ENCODE measurements around the gene PXMP2.
A peak's percentile ranks its signal among the peaks of the same experiment; 100 is the strongest.
"Not testable (repeated sequence)": the region's sequence is repeated elsewhere in the genome, so short reads cannot be mapped to it uniquely, and the experiment has no call there.

PXMP2 gene

GRCh38 chr12:132660996-132661395 is 26.4 kb upstream of the PXMP2 start:
- DNase-seq (ENCODE audit: low spot score) = no peak

- no peak for DNase-seq (ENCODE audit: low spot score)
Observed at GRCh38 chr12:132661972-132662371, 25.4 kb upstream of the PXMP2 start.

GRCh38 chr12:132662901-132663755 is 24.3 kb upstream of the PXMP2 start:
- DNase-seq (ENCODE audit: low spot score) = no peak

- no peak for DNase-seq (ENCODE audit: low spot score)
Observed at GRCh38 chr12:132664206-132665148, 22.9 kb upstream of the PXMP2 start.

GRCh38 chr12:132665149-132665491 is 22.3 kb upstream of the PXMP2 start:
- no peak for DNase-seq (ENCODE audit: low spot score)

GRCh38 chr12:132665794-132666193 is 21.6 kb upstream of the PXMP2 start:
- no peak for DNase-seq (ENCODE audit: low spot score)

- DNase-seq (ENCODE audit: low spot score) = no peak
Observed at GRCh38 chr12:132668191-132669088, 18.9 kb upstream of the PXMP2 start.

GRCh38 chr12:132669166-132669879 is 18.1 kb upstream of the PXMP2 start:
- DNase-seq (ENCODE audit: low spot score) = no peak

GRCh38 chr12:132672116-132672515 is 15.3 kb upstream of the PXMP2 start:
- DNase-seq (ENCODE audit: low spot score) = no peak

- DNase-seq (ENCODE audit: low spot score) = no peak
Observed at GRCh38 chr12:132672678-132673077, 14.7 kb upstream of the PXMP2 start.

- no peak for DNase-seq (ENCODE audit: low spot score)
Observed at GRCh38 chr12:132673288-132674179, 13.9 kb upstream of the PXMP2 start.

GRCh38 chr12:132674561-132674960 is 12.8 kb upstream of the PXMP2 start:
- DNase-seq (ENCODE audit: low spot score) = no peak

- DNase-seq (ENCODE audit: low spot score) = no peak
Observed at GRCh38 chr12:132675757-132676432, 11.5 kb upstream of the PXMP2 start.

GRCh38 chr12:132677492-132677891 is 9.9 kb upstream of the PXMP2 start:
- no peak for DNase-seq (ENCODE audit: low spot score)

GRCh38 chr12:132685400-132685799 is 2.0 kb upstream of the PXMP2 start:
- no peak for DNase-seq (ENCODE audit: low spot score)

- no peak for DNase-seq (ENCODE audit: low spot score)
Observed at GRCh38 chr12:132686825-132687210, 569 bp upstream of the PXMP2 start.

GRCh38 chr12:132689227-132689626 is 1.8 kb downstream of the PXMP2 start:
- peak; percentile 50 for DNase-seq (ENCODE audit: low spot score)

- DNase-seq (ENCODE audit: low spot score) = no peak
Observed at GRCh38 chr12:132690112-132690511, 2.7 kb downstream of the PXMP2 start.

GRCh38 chr12:132692030-132692429 is 4.6 kb downstream of the PXMP2 start:
- not testable (repeated sequence) for DNase-seq (ENCODE audit: low spot score)

- not testable (repeated sequence) for DNase-seq (ENCODE audit: low spot score)
Observed at GRCh38 chr12:132694888-132695287, 7.5 kb downstream of the PXMP2 start.

Measured in LoVo (cell line).